HG03280 (cell line): Measurements from ENCODE around the gene BUD13.
"Not testable (repeated sequence)": the region's sequence is repeated elsewhere in the genome, so short reads cannot be mapped to it uniquely, and the experiment has no call there.

Source experiments
- ATAC-seq: cut with Tn5 transposase; IDR thresholded peaks from one replicate; pipeline ENCODE4 v1.9.1; 2021; ENCODE audit warnings: mild to moderate bottlenecking, moderate library complexity; ENCODE audit not compliant: unreplicated experiment

Gene BUD13

GRCh38 chr11:116762132-116762531, 10.7 kb downstream of the BUD13 start:
- ATAC-seq = no peak

DNA sequence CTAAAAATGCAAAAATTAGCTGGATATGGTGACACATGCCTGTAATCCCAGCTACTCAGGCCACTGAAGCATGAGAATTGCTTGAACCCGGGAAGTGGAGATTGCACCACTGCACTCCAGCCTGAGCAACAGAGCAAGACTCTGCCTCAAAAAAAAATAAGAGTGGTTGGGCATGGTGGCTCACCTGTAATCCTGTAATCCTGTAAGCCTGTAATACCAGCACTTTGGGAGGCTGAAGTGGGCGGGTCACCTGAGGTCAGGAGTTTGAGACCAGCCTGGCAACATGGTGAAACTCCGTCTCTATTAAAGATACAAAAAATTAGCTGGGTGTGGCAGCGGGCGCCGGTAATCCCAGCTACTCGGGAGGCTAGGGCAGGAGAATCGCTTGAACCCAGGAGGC, 16.7 kb downstream of the BUD13 start:
- ATAC-seq = not testable (repeated sequence)

DNA sequence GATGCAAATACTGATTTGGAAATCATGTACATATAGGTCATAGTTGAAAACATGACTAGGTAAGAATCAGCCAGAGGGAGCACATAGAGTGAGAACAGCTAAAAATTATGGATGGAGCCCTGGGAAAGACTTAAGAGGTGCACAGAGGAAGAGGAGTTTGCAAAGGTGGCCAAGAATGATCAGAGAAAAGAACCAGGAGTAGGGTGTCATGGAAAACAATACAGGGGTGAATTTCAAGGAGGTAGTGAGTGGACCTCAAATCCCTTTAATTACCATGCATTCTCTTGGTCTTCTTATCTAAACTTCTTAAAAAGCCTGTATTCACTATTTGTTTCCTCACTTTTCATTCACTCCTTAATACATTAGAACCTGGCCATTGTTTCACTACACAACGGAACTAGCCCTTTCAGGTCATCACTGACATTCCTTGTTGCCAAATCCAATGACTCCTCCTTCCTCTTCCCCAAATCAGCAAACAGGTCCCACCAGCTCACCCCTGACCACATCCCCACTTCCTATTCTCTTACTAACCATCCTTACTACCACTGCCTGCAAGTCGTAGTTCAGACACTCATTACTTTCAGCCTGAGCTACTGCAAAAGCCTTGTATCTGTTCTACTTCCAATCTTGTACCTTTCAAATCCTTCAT, 22.6 kb downstream of the BUD13 start:
- ATAC-seq = no peak

DNA sequence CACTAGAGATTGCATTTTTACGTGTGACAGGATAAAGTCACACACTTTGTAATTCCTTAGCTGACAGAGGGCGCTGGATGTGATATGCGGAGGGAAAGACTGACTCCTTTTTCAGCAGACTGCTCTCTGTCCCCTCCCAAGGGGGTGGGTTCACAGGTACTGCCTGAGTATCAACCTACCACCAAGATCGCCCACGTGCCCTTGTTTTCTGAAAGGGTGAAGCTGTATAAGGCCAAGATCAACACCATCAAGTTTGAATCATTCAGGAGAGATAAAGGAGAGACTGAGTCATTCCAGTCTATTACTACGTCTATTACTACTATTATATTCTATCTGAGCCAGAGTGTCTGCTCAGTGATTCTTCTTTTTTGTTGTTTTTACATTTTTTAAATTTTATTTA, 30.7 kb downstream of the BUD13 start:
- ATAC-seq = no peak

- ATAC-seq = no peak
Measured at GRCh38 chr11:116740741-116741140, 32.0 kb downstream of the BUD13 start.

- ATAC-seq = no peak
Measured at GRCh38 chr11:116738975-116739374, 33.8 kb downstream of the BUD13 start.

- ATAC-seq = no peak
Measured at GRCh38 chr11:116736763-116737162, 36.0 kb downstream of the BUD13 start.

GRCh38 chr11:116733969-116734508, 38.7 kb downstream of the BUD13 start:
- ATAC-seq = no peak

GRCh38 chr11:116733043-116733755, 39.6 kb downstream of the BUD13 start:
- ATAC-seq = no peak

- peak; percentile 83 for ATAC-seq
Measured at GRCh38 chr11:116732271-116733042, 40.3 kb downstream of the BUD13 start.

DNA sequence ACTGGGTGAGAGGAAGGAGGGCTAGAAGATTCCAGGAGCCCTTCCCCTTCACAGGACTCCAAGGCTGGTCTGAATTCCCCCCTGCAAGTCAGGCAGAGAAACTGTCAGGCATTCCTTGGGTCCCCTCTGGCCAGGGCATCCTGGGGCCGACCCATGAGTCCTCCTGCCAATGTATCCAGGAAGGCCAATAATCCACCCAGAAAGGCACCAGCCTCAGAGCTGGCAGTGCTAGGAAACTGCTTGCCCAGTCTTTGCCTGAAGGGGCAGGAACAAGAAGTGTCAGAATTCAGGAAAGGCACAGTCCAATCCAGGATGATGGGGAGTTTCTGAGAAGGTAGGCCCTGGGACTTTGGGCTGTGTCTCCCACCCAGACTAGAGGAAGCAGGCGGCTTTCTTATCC, 41.0 kb downstream of the BUD13 start:
- ATAC-seq = no peak

GRCh38 chr11:116731097-116731761, 41.6 kb downstream of the BUD13 start:
- ATAC-seq = no peak

DNA sequence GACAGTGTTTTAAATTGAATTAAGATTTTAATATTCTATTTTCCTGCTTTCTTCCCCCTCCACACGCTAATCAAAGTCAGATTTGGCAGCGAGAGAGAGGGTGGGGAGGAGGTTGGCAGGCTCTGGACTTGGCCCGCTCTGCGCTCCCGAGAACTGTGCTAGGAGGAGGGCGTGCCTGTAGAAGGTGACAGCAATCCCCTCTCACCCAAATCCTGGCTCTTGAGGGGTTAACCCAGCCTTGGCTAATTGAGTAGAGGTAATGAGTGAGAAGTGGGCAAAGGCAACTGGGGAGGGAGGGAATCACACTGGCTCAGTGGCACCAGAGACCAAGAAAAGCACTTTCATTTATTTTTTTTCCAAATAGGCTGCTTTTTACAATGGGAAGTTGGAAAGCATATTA, 42.2 kb downstream of the BUD13 start:
- ATAC-seq = no peak

DNA sequence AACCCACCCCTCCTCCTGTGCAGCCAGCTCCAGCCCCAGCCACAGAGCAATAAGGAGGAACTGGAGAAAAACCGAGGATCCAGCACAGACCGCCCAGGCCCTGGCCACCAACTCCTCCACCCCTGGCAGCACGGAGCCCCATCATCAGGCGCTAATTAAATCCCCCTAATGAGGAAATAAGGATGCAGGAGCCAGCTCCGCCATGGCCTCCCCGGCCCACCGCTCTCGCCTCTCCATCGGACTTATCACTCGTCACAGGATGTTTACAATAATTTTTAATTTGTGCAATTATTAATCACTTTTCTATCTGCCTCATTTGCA, 42.6 kb downstream of the BUD13 start:
- ATAC-seq = no peak

GRCh38 chr11:116729501-116730240, 43.1 kb downstream of the BUD13 start:
- ATAC-seq = no peak

DNA sequence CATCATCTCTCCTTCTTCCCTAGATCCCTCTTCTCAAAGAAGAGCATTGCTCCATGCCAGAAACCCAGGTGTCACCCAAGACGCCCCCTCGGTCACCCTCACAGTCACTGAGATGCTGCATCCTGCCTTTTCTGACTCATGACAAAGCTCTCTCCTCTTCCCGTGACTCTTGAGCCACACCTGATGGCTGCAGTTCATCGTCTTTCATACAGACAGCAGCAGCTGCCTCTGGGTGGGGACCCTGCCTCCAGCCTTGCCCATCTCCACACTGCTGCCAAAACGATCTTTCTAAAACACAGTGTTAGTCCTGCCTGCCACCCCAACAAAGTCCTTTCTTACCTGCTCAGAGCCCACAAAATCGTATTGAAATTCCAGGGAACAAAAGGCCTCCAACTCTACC, 44.8 kb downstream of the BUD13 start:
- no peak for ATAC-seq

- no peak for ATAC-seq
Measured at GRCh38 chr11:116725434-116726221, 47.2 kb downstream of the BUD13 start.

DNA sequence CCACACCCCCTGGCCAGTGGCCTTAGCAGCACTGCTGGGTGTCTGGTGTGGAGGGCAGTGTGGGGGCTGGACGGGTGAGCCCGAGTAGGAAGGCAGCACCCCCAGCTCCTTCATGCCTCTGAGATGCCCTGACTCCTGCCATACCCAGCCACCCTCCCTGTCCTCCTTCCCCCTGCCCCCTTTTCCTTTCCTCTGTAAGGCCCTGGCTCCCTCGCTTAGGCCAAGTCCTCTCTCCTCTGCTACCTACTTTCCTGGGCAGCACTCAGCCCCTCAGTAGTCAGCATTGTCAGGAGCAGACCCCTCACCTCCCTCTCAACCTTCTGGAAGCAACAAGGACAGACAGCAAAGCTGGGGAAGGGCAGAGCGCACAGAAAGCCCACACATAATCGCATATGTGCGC, 48.0 kb downstream of the BUD13 start:
- ATAC-seq = no peak

DNA sequence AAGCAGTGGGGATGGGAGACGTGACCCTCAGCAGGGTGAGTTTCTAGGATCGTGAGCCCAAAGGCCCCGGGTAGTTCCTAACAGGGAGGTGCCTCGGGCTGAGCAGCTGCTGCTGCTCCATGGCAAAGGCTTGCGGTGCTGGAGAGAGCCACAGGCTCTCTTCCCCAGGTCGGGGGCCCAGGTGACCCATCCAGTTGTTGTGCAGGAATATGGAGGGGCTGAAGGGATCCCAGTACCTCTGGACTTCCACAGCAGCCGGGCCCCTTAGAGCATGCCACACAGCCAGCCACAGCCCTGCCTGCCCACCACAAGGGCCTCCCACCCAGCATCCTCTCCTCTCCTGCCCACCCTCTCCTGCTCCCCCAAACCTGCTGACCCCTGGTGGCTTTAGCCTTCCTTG, 49.3 kb downstream of the BUD13 start:
- ATAC-seq = no peak

DNA sequence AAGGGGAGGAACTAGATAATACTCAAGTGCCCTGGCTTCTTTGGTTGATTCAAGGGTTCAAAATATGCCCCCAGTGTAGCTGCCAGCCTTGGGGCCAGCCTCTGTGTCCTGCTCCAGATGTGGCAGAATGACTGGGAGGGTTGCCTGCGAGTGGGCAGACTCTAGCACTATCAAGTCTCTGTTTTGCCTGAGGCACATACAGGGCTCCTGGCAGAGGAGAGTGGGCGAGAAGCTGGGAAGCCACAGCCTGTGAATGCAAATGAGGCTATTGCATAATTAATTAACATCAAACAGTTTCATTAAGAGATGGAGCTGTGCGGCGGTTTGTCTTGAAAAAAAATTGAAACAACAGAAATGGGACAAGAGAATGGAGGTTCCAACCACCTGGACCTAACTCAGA, 50.8 kb downstream of the BUD13 start:
- ATAC-seq = no peak
